Islet of Langerhans (tissue), 1 donor: Measurements from ENCODE around the gene LARP4B.
"Not testable (repeated sequence)": the region's sequence is repeated elsewhere in the genome, so short reads cannot be mapped to it uniquely, and the experiment has no call there.

Experiments
- FAIRE-seq: peaks from one replicate; lab custom pipeline; 2011; peaks lifted over from hg19 to GRCh38; lab: Jason Lieb, UNC

Gene LARP4B

DNA sequence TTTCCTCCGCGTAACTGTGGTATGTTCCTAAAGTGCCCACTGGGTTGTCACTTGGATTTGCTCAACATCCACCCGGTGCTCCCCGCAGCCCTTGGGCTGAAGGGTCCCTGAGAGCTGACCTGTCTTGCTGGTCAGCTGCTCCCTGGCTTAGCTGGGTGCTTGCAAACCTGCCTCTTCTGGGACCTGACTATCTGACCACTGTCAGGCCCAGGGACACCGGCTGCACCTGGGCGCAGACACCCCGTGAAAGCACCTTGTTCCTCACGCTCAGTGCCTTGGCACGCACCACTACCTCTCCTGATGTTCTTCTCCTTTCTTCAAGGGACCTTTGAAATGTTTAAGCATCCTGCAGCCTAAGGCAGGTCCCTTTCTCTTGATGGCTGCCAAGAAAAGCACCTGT is 26.6 kb upstream of the LARP4B start:
- FAIRE-seq, result no peak

DNA sequence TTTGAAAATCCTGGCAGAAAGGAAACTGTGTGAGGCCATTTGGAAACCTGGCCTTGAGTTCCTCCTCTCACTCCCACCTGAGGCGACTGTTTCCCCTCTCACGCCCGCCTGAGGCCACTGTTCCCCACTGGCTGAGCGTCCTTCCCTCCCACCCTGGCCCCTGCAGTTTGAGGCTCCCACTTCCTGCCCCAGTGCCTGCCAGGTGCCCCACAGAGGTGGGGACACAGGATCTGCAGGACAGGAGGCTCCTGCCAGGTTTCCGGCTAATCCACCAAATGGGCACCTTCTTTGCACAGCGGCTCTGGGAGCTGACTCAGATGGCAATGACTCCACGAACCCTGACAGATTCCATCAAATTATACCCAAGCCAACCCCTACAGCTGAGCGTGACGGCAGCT is 24.3 kb upstream of the LARP4B start:
- FAIRE-seq, result no peak

DNA sequence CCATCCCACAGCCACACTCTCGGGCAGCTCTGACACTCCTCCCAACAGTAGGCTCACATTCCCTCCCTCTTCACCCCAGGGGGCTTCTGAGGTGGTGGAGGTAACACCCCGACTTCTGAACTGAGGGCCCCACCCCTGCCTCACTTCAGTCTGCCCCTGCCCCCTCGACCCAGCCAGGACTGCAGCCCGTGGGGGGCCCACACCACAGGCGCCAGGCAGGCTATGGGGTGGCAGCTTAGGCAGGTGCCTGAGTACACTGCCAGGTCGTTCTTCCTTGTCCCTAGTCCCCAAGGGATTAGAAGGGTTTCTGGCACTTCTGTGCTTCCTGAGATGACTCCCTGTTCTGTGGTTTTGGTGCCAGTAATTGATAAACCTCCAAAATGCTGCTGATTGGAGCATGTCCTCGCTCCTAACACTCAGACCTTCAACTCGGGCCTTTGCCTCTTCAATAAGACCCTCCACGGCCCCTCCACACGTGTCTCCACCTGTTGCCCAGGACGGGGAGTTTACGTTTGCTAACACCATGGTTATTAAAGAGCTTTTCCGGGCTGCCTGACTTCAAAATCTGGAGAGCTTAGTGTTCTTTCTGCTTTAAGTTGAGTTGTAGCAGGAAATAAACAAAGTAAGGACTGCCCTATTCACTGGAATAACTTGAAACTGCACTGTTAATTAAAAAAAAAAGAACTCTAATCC is 23.8 kb upstream of the LARP4B start:
- FAIRE-seq, result no peak

DNA sequence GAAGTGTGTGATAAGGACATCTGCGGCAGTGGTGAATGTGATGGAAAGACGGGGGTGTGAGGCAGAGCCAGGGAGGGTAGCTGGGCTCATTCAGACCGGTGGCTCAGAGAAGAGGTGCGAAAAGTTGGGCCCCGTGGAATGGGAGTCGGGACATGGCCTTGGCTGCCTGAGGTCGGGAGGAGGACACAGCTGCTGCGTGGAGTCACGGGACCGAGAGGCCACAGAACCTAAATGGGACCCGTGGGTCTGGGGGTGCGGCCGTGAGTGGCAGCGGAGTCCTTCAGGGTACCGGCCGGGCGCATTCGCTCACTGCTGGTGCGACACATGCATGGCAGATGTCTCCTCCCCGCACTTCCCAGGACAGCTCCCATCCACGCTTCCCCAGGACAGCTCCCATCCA is 22.9 kb upstream of the LARP4B start:
- no peak for FAIRE-seq

DNA sequence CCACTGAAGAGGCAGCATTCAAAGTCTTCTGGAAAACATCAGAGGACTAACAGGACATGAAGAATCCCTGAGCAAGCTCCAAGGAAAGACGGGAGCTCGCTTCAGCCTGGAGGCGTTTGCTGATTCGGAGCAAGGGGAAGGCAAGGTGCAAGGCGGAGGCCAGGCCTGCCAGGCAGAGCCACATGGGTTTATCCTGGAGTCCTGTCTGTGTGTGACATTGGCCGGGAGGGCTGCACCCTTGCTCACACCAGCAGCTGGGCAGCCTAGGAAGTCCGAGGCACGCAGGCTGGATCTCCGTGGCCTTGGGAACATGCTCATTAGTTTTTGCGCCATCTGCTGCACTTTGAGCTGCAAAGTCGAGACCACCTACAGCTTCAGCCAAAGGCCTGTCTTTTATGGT is 22.3 kb upstream of the LARP4B start:
- FAIRE-seq, result no peak

DNA sequence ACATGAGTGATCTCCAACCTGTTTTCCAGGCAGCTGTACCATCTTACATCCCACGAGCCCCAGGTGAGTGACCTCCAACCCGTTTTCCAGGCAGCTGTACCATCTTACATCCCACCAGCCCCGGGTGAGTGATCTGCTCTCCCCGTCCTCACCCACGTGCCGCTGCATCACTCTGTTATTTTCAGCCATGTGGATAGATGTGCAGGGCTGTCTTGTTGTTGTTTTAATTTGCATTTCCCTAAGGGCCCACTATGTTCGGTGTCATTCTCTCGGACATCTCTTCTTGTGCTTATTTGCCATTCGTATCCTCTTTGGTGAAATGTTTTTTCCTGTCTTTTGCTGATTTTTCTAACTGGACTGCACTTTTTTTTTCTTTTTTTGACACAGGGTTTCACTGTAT is 17.9 kb upstream of the LARP4B start:
- no peak for FAIRE-seq

DNA sequence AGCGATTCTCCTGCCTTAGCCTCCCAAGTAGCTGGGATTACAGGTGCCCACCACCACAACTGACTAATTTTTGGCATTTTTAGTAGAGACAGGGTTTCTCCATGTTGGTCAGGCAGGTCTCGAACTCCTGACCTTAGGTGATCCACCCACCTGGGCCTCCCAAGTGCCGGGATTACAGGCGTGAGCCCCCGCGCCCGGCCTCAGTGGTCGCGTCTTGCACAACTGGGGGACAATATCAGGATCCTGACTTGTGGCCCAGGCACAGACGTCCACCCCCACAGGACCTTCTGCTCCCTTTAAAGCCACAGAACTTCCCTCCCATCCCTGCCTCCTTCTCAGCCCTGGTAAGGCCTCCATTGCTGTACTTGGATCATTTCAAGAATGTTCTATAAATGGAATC is 16.8 kb upstream of the LARP4B start:
- no peak for FAIRE-seq

DNA sequence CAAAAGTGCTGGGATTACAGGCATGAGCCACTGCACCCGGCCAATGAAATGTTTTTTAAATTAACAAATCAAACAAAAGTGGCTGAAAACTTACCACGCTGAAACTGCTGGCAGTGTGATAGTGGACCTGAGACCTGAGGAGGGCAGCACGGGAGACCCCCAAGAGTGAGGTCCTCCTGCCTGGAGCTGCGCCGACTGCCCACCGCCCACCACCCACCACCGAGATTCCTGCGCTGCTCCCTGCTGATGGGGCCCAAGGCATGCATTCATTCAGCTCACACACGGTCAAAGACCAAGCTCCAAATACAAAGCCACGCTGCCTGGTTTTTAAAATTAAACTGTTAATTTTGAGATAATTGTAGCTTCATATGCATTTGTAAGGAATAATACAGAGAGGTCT is 16.4 kb upstream of the LARP4B start:
- no peak for FAIRE-seq

DNA sequence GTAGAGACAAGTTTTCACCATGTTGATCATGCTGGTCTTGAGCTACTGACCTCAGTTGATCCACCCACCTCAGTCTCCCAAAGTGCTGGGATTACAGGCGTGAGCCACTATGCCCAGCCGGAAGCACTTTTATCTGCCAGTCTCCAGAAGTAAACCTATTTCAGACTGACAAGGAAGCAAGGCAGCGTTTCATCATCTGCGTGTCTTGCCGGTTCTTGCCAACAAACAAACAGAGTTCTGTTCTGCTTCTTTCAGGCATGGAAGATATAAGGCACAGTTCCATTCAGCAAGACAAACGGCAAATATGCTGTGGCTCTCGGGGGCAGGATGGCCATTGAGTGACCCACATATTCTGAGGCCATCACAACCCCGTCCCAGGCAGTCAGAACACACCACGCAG is 15.5 kb upstream of the LARP4B start:
- no peak for FAIRE-seq

DNA sequence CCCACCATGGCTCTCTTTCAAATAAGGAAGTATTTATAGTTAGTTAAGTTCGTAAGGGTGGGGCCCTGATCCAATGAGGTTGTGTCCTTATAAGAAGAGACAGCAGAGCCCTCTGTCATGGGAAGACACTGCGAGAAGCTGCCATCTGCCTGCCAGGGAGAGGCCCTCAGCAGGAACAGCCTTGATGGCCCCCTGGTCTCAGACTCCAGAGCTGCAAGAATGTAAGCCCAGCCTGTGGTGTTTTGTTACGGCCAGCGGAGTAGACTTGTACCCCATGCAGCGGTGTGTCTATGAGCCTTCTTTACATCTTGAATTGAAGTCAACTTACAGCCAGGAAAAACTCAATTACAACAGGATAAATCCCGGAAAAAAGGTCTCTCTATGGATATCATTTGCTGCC is 14.3 kb upstream of the LARP4B start:
- FAIRE-seq, result no peak

DNA sequence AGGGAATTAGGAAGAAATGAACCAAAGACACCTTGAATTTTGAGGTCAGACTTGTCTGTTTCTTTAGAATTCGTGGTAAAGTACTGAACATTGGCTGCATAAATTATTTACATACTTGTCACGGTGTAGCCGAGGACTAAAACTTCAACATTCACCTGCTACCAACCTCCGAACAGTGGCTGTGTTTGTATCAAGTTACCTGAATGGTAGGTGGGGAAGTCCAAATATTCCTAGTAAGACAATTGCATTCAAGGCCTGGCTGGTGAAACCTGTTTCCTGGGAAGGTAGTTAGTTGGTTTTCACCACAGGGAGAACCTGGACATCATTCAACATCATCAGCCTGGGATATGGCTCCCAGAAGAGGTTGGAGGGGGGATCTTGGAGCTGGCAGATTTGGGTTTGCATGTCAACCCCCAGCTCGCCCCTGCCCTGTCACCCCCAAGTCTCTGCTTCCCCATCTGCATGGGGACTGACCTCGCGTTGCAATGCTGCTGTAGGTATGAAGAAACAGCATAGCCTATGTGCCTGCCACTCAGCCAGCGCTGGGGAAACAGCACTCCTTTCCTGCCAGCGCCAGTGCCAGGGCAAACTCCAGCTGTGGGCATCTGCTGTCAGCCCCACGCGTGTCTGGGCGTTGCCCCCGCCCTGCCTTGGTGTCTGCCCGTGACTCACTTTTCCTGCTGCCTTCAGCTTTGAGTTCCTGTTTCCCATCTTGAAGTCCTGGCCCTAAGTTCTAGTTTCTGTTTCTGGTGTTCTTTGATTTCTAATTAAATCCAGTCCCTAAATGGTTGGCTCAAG is 12.7 kb upstream of the LARP4B start:
- no peak for FAIRE-seq

DNA sequence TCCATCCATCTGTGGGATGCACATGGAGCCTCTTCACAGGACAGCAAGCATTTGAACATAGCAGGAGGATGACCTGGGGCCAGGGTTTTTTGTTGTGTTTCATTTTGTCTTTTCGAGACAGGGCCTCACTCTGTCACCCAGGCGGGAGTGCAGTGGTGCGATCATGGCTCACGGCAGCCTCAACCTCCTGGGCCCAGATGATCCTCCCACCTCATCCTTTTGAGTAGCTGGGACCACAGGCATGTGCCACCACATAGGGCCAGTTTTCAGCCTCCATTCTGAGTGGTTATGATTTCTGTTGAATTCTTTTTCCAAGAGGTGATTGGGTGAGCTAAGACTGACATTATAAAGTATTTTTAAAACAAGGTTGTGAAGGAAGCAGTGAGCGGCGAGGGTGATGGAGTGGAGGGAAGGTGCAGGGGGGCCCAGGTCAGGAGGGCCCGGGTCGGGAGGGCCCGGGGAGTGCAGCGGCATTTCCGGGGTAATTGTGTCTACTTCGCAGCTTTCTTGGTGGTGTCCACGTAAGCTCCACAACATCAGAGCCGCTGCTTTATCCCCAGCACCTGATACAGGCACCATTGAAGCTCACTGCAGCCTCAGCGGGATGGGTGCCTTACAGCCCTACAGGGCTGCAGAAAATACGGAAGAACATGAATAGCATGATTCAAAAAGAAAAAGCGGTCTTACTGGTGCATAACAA is 12.0 kb upstream of the LARP4B start:
- FAIRE-seq, result no peak

DNA sequence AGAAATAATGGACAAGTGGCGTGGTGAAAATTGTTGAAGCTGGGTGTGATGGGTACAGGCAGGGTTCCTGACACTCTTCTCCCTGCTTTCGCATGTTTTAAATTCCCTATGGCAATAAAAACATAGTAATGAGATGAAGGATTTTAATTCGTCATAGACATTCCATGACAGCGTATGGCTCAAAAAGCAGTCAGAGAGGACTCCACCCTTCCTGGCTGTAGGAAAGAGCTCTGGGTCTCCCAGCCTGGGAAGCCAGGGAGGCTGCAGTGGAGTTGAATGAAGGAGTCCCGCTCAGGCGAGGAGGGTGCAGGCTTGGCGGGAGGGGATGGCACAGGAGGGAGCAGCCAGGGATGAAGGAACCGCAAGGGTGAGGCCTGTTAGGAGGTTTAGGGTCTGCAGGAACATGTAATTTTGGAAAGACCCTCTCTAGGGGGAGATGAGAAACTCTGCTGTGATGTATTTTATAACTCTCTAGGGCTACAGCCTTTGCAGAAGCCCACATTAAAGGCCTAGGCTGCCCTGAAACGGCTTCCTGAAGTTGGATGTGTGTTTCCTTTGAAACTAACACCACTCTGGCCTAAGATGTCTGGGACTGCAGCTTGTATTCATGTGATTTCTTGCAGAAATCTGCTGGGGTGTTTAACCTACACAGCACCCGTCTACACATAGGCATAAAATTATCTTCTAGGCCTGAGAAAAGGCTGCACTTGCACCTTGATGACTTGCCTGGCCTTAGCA is 7.6 kb upstream of the LARP4B start:
- no peak for FAIRE-seq

DNA sequence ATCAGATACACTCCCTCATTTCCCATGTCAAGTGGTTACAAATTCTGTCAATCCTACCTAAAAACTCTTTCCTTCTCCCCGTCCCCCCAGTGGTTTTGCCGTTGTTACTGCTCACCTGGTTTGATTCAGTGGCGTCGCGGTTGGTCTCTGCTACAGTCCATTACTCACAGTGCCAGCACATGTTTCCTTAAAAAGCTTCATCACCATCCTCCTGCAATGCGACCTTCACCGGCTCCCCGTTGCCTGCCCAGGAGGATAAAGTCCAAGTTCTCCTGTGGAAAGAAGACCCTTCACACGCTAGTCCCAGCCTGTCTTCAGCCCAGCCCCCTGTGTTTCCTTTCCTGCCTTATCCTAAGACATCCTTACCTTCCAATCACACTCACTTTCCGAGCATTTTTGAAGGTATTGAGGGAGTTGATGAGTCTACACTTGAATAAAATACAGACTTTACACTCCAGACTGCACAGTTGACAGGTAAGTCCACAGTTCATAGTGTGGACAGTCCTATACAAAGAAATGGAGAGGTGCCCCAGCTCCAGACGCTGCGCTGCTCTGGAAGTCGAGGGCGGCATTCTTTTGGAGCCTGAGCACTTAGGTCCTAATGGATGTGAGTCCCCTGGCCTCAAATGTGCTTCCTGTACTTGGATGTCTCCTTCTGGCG is 3.4 kb upstream of the LARP4B start:
- FAIRE-seq, result no peak

DNA sequence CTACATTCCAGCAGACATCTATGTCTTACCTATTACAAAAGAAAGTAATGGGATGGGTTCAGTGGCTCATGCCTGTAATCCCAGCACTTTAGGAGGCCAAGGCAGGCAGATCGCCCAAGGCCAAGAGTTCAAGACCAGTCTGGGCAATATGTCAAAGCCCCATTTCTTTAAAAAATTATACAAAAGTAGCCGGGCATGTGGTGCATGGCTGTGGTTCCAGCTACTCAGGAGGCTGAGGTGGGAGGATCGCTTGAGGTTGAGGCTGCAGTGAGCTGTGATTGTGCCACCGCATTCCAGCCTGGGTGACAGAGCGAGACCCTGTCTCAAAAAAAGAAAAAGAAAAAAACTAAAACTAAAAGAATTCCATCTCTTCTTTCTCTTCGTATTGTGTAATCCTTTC is 2.7 kb upstream of the LARP4B start:
- FAIRE-seq, result not testable (repeated sequence)

DNA sequence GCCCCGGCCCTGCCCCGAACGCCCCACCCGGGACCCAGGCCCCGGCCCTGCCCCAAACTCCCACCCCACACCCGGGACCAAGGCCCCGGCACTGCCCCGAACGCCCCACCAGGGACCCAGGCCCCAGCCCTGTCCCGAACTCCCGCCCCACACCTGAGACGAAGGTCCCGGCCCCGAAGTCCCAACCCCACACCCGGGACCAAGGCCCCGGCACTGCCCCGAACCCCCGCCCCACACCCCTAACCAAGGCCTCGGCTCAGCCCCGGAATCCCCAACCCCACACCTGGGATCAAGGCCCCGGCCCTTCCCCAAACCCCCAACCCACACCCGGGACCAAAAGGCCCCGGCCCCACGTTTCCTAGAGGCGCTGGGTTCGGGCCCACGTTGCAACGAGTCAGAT is 1.1 kb upstream of the LARP4B start:
- no peak for FAIRE-seq

DNA sequence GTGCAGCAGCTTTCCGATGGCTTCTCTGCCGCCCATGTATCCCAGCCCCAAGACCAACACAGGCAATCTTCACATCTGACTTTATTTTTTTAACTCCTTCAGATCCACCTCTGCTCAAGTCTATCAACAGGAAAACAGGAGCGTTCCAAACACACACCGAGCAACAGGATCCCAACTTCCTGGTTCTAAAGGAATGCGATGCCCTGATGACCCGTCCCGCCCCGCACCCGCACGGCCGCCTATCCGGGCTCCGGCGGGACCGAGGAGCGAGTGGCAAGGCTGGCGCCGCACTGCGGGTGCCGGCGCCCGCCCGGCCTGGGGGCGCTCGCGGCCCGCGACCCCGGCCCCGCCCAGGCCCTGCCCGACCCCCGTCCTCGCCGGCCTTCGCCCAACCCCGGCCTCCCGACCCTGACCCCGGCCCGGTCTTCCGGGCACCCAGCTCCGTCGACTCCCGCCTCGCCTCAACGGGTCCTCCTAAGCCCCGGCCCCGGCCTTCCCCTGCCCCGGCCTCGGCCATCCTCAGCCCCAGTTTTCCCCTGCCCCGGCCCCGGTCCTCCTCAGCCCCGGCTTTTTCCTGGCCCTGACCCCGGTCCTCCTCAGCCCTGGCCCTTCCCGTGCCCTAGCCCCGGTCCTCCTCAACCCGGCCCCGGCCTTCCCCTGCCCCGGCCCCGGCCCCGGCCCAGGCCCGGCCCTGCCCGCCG is 730 bp downstream of the LARP4B start:
- no peak for FAIRE-seq

DNA sequence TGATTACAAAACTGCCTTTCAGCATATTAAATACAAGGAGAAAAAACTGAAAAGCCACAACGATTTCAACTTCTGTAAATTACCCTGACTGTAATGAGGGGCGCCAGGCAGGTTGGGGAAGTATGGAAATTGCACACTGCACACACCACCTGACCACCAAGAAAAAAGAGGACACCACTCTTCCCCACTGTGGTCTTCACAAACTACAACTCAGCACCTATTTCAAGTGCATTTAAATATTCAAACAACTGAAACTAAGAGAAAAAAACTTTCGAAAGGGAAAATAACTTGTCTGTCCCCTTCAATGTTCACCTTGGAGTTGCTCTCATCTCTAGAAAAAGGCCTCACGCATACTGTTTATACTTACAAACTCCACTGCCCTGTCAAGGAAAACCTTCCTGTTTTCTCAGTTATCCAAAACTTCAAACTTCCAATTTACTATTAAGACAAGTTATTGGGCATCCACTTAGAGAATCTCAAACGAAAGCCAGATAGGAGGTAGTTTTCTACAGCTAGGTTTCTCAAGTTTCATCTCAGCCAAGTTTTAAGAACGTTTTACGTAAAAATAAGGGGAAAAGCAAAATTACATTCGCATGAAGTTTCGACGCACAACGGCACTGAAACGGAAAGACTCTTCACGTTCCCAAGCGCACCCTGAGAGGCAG is 1.4 kb downstream of the LARP4B start:
- no peak for FAIRE-seq

DNA sequence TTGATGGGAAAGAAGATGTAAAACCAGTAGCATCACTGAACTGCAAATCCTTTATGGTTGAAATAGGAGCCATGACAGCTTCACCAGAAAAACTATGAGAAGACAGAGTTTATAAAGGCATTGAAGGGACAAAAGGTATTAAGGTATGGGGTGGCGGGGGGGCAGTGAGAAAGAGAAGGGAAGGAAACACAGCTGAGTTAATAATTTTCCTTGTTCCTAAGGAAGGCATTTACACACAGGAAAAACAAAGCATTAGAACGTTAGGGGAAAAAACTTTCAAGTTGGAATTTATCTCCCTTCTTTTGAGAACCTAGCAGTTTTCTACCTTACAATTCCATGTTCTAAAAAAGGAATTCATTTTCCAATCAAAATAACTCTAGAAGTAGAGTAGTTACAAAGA is 4.4 kb downstream of the LARP4B start:
- FAIRE-seq, result no peak

DNA sequence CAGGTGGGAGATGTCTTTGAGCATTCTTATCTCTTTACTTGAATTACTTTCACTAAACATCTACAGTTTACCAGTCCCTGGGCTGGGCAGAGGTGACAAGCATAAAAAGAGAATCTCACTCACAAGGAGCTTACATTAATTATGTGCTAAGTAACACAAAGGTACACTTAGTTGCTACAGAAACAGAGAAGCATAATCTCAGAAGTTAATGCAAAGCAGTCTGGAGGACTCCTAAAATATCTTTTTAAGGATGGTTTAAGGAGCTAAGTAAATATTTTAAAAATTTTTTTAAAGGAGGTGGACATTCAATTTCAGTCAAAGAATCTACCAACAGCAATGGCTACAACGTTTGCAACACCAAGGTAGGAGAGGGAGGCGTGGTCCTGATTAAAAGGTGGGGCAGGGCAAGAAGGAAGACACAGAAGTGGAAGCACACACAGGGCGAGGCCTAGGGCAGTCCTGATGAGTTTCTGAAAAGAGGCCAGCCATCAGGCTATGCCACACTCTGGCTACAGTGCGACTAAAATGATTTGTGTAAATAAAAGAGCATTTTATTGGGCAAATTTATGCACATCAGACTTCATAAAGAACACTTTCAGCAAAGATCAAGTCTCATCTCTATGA is 5.3 kb downstream of the LARP4B start:
- no peak for FAIRE-seq

DNA sequence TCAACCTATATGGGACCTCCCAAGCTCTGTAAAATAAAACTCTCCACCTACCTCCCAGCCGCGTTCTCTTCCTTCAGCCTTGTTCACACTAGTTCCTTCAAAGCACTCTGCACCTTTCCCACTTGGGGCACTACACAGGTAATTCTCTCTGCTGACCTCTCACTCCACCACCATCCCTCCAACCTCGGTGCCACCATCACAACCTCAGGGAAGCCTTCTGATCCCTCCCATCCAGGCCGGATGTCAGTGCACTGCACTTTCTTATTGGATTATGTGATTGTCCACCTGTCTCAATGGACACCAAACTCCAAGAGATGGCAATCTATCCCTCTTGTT is 7.0 kb downstream of the LARP4B start:
- FAIRE-seq, result no peak
